Neural cell (in vitro differentiated cells): Measurements from ENCODE around the gene CCDC158.

Source experiments
- POLR2AphosphoS5 ChIP-seq: IDR thresholded peaks from 2 replicates; pipeline ENCODE4 v1.6.1; 2012
- TAF1 ChIP-seq: IDR thresholded peaks from 2 replicates; pipeline ENCODE4 v1.6.1; 2012; ENCODE audit warnings: low read depth
- TF ChIP-seq, protein P1 (sequence below): fragments of 450-650 bp; IDR thresholded peaks from 2 replicates; pipeline ENCODE4 v1.5.1; 2014; ENCODE audit warnings: antibody characterized with exemption, mild to moderate bottlenecking, moderate library complexity; ENCODE audit not compliant: poor library complexity, severe bottlenecking

GRCh38 chr4:76325072-76325471 is 95.9 kb downstream of the CCDC158 start:
- TF ChIP-seq, protein P1, sequence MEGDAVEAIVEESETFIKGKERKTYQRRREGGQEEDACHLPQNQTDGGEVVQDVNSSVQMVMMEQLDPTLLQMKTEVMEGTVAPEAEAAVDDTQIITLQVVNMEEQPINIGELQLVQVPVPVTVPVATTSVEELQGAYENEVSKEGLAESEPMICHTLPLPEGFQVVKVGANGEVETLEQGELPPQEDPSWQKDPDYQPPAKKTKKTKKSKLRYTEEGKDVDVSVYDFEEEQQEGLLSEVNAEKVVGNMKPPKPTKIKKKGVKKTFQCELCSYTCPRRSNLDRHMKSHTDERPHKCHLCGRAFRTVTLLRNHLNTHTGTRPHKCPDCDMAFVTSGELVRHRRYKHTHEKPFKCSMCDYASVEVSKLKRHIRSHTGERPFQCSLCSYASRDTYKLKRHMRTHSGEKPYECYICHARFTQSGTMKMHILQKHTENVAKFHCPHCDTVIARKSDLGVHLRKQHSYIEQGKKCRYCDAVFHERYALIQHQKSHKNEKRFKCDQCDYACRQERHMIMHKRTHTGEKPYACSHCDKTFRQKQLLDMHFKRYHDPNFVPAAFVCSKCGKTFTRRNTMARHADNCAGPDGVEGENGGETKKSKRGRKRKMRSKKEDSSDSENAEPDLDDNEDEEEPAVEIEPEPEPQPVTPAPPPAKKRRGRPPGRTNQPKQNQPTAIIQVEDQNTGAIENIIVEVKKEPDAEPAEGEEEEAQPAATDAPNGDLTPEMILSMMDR, result no peak
- no peak for TF ChIP-seq POLR2AphosphoS5
- TF ChIP-seq TAF1, result no peak
